Hematopoietic multipotent progenitor cell treated with erythropoietin and hydrocortisone succinate and interleukin-3 and kit ligand, for 4 days (in vitro differentiated cells): ENCODE data around the gene BMPR1A.
"Not testable (repeated sequence)": the region's sequence is repeated elsewhere in the genome, so short reads cannot be mapped to it uniquely, and the experiment has no call there.

Source experiments
- DNase-seq: peaks from one replicate; pipeline ENCODE4 v3.0.0-alpha.2; 2015

BMPR1A gene

GRCh38 chr10:86971232-86971991 is 215.0 kb downstream of the BMPR1A start:
- DNase-seq: peak; percentile 93

GRCh38 chr10:86972613-86973380 is 216.4 kb downstream of the BMPR1A start:
- DNase-seq: no peak

GRCh38 chr10:86974484-86974883 is 218.1 kb downstream of the BMPR1A start:
- no peak for DNase-seq

- no peak for DNase-seq
These were observed 220.1 kb downstream of the BMPR1A start for GRCh38 chr10:86976362-86977056.

GRCh38 chr10:86978457-86978856 is 222.0 kb downstream of the BMPR1A start:
- DNase-seq: not testable (repeated sequence)

GRCh38 chr10:86979296-86979818 is 222.9 kb downstream of the BMPR1A start:
- no peak for DNase-seq

GRCh38 chr10:86979977-86980448 is 223.6 kb downstream of the BMPR1A start:
- no peak for DNase-seq

- not testable (repeated sequence) for DNase-seq
These were observed 224.6 kb downstream of the BMPR1A start for GRCh38 chr10:86981020-86981419.

- no peak for DNase-seq
These were observed 225.3 kb downstream of the BMPR1A start for GRCh38 chr10:86981716-86982115.
